HG02870 (cell line): ENCODE measurements around the gene CFAP61.

Experiments used
- ATAC-seq: cut with Tn5 transposase; IDR thresholded peaks from one replicate; pipeline ENCODE4 v1.9.1; 2021; ENCODE audit warnings: mild to moderate bottlenecking, moderate library complexity; ENCODE audit not compliant: unreplicated experiment

CFAP61 gene

DNA sequence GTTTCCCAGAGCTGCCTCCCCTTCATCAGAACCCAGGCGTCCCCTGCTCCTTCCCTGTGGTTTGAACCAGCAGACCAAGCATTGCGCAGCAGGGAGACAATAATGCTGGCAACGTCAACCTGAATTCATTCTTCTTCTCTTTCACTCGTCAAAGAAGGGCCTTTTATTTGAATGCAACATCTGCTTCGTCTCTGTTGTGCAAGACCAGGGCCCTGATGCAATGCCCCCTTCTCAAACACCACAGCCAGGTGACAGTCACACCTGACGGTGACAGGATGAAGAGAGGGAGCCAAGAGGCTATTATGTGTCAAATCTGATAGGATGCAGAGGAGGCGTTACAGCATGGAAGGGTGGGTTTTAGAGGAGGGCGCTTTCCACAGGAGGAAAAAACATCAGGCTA lies 323.5 kb downstream of the CFAP61 start:
- no peak for ATAC-seq

DNA sequence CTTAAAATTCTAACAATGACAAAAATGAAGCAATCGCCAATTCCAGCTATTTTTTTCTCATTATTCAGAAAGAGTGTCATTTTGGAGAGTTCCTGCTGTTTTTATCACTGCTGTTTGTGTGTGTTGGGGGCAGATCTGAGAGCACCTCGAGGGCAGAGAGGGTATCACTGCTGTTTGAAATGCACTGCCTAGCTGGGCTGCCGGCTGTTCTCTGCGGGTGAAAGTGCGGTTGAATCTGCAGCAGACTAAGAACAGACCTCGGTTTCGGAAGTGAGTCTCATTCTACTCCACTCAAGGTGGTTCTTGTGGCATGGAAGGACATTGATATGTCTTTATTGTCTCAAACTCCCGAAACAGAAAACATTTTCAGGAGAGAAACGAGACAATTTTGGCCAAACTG lies 333.9 kb downstream of the CFAP61 start:
- ATAC-seq, result no peak

GRCh38 chr20:20390393-20390792 lies 338.1 kb downstream of the CFAP61 start:
- ATAC-seq, result no peak

- no peak for ATAC-seq
These were observed 338.8 kb downstream of the CFAP61 start for GRCh38 chr20:20391115-20391514.

DNA sequence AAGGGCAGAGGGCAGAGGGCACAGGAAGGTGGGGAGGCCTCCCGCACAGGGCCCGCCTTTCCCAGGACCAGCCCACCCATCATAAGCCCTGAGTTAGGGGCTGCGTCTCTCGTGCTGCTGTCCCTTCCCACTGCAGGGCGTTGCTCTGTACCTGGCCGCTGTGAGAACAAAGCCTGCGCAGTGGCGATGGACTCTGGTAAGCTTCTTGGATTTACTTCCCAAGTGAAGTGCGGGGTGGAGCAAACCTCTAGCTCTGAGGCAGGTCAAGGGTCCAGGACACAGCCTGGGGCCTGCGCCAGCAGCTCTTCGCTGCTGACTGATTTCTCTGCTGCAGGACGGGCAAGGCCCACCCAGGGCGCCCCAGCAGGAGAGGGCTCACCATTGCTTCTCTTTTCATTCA lies 339.4 kb downstream of the CFAP61 start:
- ATAC-seq, result no peak

- no peak for ATAC-seq
These were observed 341.1 kb downstream of the CFAP61 start for GRCh38 chr20:20393207-20394120.

DNA sequence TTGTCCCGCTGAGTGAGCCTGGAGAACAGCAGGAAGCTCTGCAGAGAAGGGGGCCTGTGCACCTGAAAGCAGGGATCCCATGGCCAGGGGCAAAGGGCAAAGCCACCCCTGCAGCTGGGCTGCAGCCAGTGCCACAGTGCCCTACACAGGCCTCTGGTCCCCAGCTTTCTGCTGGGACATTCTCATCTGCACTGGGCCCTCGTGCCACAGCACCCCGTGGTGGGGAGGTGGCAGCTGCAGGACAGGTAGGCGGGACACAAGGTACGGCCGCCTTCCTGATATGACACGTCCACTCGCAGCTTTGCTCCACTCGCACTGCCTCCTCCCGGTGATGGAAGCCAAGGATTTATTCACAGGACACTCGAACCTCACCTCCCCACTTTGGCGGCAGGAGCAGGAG lies 342.8 kb downstream of the CFAP61 start:
- ATAC-seq, result no peak

GRCh38 chr20:20395903-20396568 lies 343.7 kb downstream of the CFAP61 start:
- ATAC-seq, result no peak

DNA sequence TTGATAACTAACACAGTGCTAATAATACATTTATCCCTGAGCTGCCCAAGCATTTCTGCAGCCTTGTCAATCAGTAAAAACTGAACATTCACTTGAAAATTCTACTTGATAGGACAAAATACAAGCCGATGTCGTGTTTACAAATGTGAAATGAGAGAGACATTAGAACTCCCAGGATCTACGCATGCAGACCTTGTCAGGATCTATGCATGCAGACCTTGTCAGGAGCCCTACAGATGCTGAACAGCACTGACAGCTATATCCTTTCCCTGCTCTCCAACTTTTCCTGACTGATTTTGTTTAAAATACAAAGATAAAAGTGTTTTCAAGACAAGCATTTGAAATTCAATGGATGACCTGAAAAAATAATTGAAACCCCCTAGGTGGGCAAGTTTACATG lies 344.5 kb downstream of the CFAP61 start:
- ATAC-seq, result no peak

- no peak for ATAC-seq
These were observed 345.8 kb downstream of the CFAP61 start for GRCh38 chr20:20398123-20398522.

GRCh38 chr20:20399531-20400500 lies 347.5 kb downstream of the CFAP61 start:
- ATAC-seq, result no peak

DNA sequence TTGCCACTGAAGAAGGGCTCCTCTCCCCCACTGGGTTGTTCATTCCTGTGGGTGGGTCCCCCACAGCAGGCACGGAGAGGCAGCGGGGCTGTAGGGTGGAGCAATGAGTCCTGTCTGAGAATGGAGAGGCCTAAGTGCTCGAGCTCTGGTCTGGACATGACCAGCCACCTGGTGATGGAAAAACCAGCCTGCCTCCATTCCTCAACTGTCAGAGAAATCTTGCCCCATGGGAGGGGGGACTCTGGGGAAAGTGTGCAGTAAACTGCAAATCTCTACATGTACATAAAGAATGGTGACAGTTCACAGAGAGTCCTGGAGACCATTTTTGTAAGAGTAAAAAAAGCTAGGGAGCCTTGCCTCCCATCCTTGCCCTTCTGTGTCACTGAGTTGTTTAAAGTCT lies 349.7 kb downstream of the CFAP61 start:
- ATAC-seq, result no peak

GRCh38 chr20:20404633-20405032 lies 352.3 kb downstream of the CFAP61 start:
- ATAC-seq, result no peak

- no peak for ATAC-seq
These were observed 353.3 kb downstream of the CFAP61 start for GRCh38 chr20:20405623-20406022.

GRCh38 chr20:20406306-20406705 lies 354.0 kb downstream of the CFAP61 start:
- ATAC-seq, result no peak

DNA sequence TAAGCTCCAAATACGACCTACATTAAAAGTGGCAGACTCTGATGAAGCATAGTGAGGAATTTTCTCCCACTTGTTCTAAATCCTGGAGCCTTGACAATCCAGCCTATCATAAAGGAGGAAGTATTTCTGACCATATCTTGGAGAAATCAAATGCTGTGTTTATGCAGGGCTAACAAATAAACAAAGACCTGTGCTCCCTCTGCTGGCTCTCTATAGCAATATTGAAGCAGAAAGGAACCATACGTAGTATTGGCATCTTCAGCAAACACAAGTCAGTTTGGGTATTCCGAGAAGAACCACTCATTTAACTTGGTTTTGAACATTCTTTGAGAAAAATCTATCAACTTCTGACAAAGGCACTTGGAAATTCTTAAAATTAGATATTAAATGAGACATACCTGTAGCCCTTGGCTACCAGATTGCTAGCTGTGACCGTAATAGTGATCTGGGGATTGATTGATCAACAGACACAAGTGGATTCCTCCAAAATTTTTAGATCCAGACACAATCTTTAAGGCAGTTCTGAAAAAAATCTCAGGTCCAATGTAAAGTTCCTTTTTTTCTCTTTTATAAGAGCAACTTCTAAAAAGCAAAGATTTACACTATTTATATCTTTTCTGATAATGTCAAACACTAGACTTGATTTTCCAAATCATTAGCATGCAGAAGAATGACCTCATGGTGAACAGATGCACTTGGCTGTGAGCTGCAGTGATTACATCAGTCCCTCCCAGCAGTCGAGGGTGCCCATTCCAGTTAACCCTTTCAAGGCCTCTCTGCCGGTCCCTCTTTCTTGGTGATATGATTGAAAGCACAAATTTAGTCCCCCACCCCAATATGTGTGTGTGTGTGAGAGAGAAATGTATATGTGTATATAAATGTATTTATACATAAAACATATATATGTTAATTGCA lies 355.8 kb downstream of the CFAP61 start:
- ATAC-seq, result no peak

GRCh38 chr20:20409331-20409730 lies 357.0 kb downstream of the CFAP61 start:
- ATAC-seq, result no peak
